Activated naive CD8-positive, alpha-beta T cell treated with anti-CD3 and anti-CD28 coated beads, Interleukin-2, amount 50 U/mL, for 24 hours (primary cell): ENCODE measurements around the gene ATP5PB.
A peak's percentile ranks its signal among the peaks of the same experiment; 100 is the strongest.

Experiments
- ATAC-seq: fragments of 150-1000 bp; cut with Tn5 transposase; one replicate; pipeline ENCODE4 v1.10.0; 2021
- DNase-seq: peaks from one replicate; pipeline ENCODE4 v3.0.0; 2021
- H3K27ac Mint-ChIP-seq: one replicate; pipeline ENCODE4 v1.8.0; 2021; ENCODE audit warnings: mild to moderate bottlenecking, mixed read lengths
- H3K27me3 Mint-ChIP-seq: one replicate; pipeline ENCODE4 v1.8.0; 2021; ENCODE audit warnings: mixed read lengths
- H3K36me3 Mint-ChIP-seq: one replicate; pipeline ENCODE4 v1.8.0; 2021; ENCODE audit warnings: low read depth, mixed read lengths
- H3K4me1 Mint-ChIP-seq: one replicate; pipeline ENCODE4 v1.8.0; 2021; ENCODE audit warnings: mixed read lengths
- H3K4me3 Mint-ChIP-seq: one replicate; pipeline ENCODE4 v1.8.0; 2021; ENCODE audit warnings: mild to moderate bottlenecking, moderate library complexity, mixed read lengths
- H3K9me3 Mint-ChIP-seq: one replicate; pipeline ENCODE4 v1.8.0; 2021; ENCODE audit warnings: mixed read lengths

The ATP5PB gene

GRCh38 chr1:111476214-111476613 is 26.9 kb downstream of the ATP5PB start:
- DNase-seq (no peak), ATAC-seq (no peak)
- peaks cover 14% of the 10 kb centered on the region for H3K36me3 Mint-ChIP-seq
- H3K27me3 Mint-ChIP-seq = no peaks in the 10 kb centered on the region
- H3K9me3 Mint-ChIP-seq = peaks cover 3% of the 10 kb centered on the region
- H3K4me1 Mint-ChIP-seq = peaks cover 63% of the 10 kb centered on the region
- H3K4me3 Mint-ChIP-seq = peak overlapping the region; percentile 77
- peak overlapping the region; percentile 67 for H3K27ac Mint-ChIP-seq

- no peaks in the 10 kb centered on the region for H3K27me3 Mint-ChIP-seq
- ATAC-seq (peak; percentile 72), DNase-seq (peak; percentile 34)
- H3K4me3 Mint-ChIP-seq = peak overlapping the region; percentile 51
- H3K36me3 Mint-ChIP-seq = peaks cover 14% of the 10 kb centered on the region
- peaks cover 3% of the 10 kb centered on the region for H3K9me3 Mint-ChIP-seq
- H3K4me1 Mint-ChIP-seq = peaks cover 68% of the 10 kb centered on the region
- peak overlapping the region; percentile 67 for H3K27ac Mint-ChIP-seq
These were observed 27.6 kb downstream of the ATP5PB start for GRCh38 chr1:111476761-111477309.

DNA sequence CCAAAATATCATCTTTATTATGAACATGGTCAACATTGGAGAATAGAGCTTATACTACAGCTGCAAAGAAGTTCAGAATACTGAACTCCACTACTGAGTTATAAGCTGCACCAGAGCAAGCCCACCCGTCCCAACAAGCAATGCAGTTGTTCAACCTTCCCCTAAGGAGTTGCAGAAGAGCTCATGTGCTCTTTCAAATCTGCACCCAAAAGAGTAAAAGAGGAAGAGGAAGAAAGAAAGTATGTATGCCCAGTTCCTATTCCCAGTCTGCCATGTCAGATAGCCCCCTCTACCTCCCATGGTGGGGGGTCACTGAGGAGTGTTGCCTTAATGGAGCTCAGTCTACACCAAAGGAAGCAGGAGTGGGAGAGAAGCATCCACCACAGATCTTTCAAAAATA is 31.4 kb downstream of the ATP5PB start:
- Mint-ChIP-seq H3K36me3 (peaks cover 9% of the 10 kb centered on the region), H3K9me3 (peaks cover 3% of the 10 kb centered on the region), H3K4me3 (no peak overlapping the region), H3K4me1 (peaks cover 40% of the 10 kb centered on the region), H3K27ac (no peak overlapping the region), H3K27me3 (no peaks in the 10 kb centered on the region)
- DNase-seq (no peak), ATAC-seq (no peak)

DNA sequence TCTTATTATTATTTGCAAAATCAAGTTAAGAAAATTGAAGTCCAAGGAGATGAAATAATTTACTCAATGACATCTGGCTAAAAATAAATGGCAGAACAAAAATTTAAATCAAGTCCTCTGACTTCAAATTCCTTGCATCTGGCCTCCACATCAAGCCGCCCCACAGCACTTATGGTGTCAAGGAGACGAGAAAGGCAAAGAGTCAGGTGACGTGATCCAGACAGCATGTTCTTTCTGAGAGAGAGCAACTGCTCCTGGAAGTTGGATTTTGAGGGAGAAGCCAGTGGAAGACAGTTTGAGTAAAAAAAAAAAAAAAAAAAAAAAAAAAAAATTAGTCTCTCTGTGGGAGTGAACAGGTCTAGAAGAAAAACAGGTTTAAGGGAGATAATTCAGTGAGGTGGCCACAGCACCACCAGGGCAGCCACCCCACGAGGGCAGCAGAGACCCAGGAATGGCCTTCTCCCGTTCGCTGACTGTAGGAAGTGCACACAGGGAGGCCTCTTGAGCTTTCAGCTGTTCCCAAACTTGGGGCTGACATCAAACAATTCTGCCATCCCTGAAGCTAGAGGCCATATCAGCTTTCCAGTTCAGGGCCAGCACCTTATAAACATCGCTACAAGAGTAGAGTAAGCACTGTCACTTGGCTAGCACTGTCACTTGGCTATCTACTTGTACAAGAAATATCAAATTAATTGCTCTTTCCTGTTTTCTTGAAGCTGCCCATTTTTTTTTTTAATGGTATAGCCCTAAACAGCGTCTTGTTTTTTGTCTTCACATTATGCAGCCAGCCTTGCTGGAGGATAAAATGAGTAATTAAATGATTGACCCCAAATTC is 32.3 kb downstream of the ATP5PB start:
- Mint-ChIP-seq H3K4me3 (no peak overlapping the region), H3K27ac (no peak overlapping the region), H3K4me1 (peaks cover 31% of the 10 kb centered on the region), H3K27me3 (no peaks in the 10 kb centered on the region), H3K9me3 (peaks cover 3% of the 10 kb centered on the region), H3K36me3 (peaks cover 9% of the 10 kb centered on the region)
- ATAC-seq = peak; percentile 66
- peak; percentile 65 for DNase-seq

DNA sequence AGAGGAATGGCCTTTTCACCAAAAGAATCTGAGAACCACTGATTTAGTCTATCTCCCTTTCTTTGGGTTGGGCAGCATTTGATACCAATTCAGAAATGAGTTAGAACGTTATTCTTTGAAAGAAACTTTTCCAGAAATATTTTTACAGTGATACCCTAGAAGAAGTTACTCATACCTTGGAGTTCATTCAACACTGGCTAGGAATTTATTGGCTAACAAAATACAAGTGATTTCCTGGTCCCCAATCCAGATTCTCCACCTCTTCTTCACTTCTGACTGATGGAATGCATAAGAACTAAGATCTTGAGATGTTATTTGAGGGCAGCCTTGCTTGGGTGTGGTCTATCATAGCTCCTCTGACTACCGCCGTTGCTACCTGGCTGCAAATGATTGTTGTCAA is 33.9 kb downstream of the ATP5PB start:
- H3K27me3 Mint-ChIP-seq = no peaks in the 10 kb centered on the region
- H3K4me1 Mint-ChIP-seq = peaks cover 15% of the 10 kb centered on the region
- no peaks in the 10 kb centered on the region for H3K9me3 Mint-ChIP-seq
- ATAC-seq = no peak
- H3K4me3 Mint-ChIP-seq = no peak overlapping the region
- DNase-seq = no peak
- H3K36me3 Mint-ChIP-seq = peaks cover under 1% of the 10 kb centered on the region
- H3K27ac Mint-ChIP-seq = no peak overlapping the region

DNA sequence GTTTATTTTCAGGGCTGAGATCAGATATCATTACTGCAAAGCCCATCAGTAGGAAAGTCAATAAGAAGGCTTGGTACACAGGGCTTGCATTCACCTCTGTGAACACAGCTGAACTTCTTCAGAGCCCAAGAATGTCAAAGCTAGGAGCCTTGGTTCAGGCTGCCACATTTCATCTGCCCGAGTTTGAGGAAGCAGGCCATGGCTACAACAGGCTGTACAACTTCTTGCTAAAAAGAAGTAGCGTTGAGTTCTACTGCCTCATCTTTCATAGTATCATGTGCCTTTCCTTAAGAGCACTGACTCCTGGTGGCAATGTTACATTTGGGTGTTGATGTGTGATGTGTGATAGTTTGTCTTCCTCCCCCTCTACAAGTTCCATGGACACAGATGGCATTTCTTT is 34.6 kb downstream of the ATP5PB start:
- Mint-ChIP-seq H3K4me3 (no peak overlapping the region), H3K27ac (no peak overlapping the region), H3K27me3 (no peaks in the 10 kb centered on the region), H3K9me3 (no peaks in the 10 kb centered on the region), H3K36me3 (no peaks in the 10 kb centered on the region), H3K4me1 (peaks cover 11% of the 10 kb centered on the region)
- DNase-seq = no peak
- ATAC-seq = no peak

- H3K27ac Mint-ChIP-seq = no peak overlapping the region
- no peaks in the 10 kb centered on the region for H3K36me3 Mint-ChIP-seq
- H3K9me3 Mint-ChIP-seq = no peaks in the 10 kb centered on the region
- peaks cover 10% of the 10 kb centered on the region for H3K4me1 Mint-ChIP-seq
- no peak for DNase-seq
- H3K4me3 Mint-ChIP-seq = no peak overlapping the region
- H3K27me3 Mint-ChIP-seq = no peaks in the 10 kb centered on the region
- no peak for ATAC-seq
These were observed 35.2 kb downstream of the ATP5PB start for GRCh38 chr1:111484391-111485026.

DNA sequence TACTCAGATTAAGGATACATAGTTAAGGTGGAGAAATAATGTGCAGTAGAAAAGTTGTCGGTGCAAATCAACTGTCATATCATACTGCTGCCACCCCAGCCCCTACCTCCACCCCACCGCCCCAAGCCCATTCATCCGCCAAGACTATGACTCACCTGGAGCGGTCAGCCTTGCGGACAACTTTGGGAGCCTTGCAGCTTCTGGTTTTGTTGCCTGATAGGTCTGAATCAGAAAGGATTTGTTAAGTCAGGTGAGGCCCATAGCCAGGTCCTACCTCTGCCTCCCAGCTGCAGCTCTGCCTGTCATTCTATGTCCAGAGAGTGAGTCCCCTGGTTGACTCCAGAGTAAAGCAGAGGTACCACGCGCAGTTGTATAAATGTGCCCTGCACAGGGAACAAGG is 37.2 kb downstream of the ATP5PB start:
- Mint-ChIP-seq H3K4me1 (peaks cover 7% of the 10 kb centered on the region), H3K36me3 (no peaks in the 10 kb centered on the region), H3K27me3 (no peaks in the 10 kb centered on the region), H3K4me3 (no peak overlapping the region), H3K27ac (no peak overlapping the region), H3K9me3 (no peaks in the 10 kb centered on the region)
- ATAC-seq = no peak
- no peak for DNase-seq

GRCh38 chr1:111487133-111487532 is 37.9 kb downstream of the ATP5PB start:
- Mint-ChIP-seq H3K4me1 (peaks cover 9% of the 10 kb centered on the region), H3K36me3 (no peaks in the 10 kb centered on the region), H3K4me3 (no peak overlapping the region), H3K27ac (no peak overlapping the region), H3K9me3 (no peaks in the 10 kb centered on the region), H3K27me3 (no peaks in the 10 kb centered on the region)
- no peak for DNase-seq
- no peak for ATAC-seq

- Mint-ChIP-seq H3K36me3 (no peaks in the 10 kb centered on the region), H3K27ac (no peak overlapping the region), H3K4me3 (no peak overlapping the region), H3K27me3 (no peaks in the 10 kb centered on the region), H3K4me1 (peaks cover 11% of the 10 kb centered on the region), H3K9me3 (no peaks in the 10 kb centered on the region)
- no peak for ATAC-seq
- DNase-seq = no peak
These were observed 39.4 kb downstream of the ATP5PB start for GRCh38 chr1:111488669-111489068.

DNA sequence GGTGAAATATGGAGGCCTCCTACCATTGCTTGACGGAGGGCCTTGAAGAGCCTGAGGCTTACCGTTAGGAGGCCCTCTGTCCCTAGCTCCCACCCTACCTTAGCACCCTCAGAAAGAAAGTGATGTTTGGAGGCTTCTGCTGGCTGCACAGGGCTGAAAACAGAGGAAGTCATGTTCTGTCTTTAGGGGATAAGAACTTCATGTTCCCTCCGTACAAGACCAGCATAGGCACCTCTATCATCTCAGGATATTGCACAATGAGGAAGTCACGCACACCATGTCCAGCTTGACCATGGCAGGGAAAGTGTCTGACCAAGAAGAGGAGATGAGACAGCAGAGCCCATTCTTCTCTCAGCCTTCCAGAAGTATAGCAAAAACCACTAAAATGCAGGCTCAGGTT is 40.3 kb downstream of the ATP5PB start:
- Mint-ChIP-seq H3K27me3 (no peaks in the 10 kb centered on the region), H3K4me3 (no peak overlapping the region), H3K27ac (no peak overlapping the region), H3K9me3 (no peaks in the 10 kb centered on the region), H3K36me3 (no peaks in the 10 kb centered on the region), H3K4me1 (peaks cover 9% of the 10 kb centered on the region)
- ATAC-seq = no peak
- DNase-seq = no peak

GRCh38 chr1:111490220-111490619 is 41.0 kb downstream of the ATP5PB start:
- no peak overlapping the region for H3K4me3 Mint-ChIP-seq
- H3K9me3 Mint-ChIP-seq = no peaks in the 10 kb centered on the region
- no peaks in the 10 kb centered on the region for H3K27me3 Mint-ChIP-seq
- H3K36me3 Mint-ChIP-seq = no peaks in the 10 kb centered on the region
- no peak for ATAC-seq
- H3K4me1 Mint-ChIP-seq = peaks cover 9% of the 10 kb centered on the region
- no peak for DNase-seq
- H3K27ac Mint-ChIP-seq = no peak overlapping the region

DNA sequence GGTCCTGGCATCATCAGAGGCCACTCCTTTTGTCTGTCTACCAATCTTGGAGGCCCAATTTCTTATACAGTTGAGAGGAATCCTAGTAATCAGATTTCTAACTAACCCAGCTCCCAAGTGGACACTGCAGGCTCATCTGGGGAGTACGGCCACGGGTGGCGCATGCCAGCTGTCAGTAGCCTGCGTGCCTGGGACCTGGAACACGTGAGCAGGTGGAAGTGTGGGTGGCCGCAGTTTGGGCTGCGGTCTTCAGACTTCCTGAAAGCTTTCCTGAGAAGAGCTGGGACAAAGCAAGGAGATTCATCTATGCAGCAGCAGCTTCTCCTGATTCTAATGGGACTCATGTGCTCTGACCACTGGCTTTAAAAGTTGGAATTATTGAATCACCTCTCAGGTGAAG is 41.8 kb downstream of the ATP5PB start:
- Mint-ChIP-seq H3K27ac (no peak overlapping the region), H3K36me3 (peaks cover 3% of the 10 kb centered on the region), H3K4me1 (peaks cover 13% of the 10 kb centered on the region), H3K4me3 (no peak overlapping the region), H3K9me3 (peaks cover 4% of the 10 kb centered on the region), H3K27me3 (no peaks in the 10 kb centered on the region)
- DNase-seq = no peak
- ATAC-seq = no peak

GRCh38 chr1:111496398-111496797 is 47.1 kb downstream of the ATP5PB start:
- Mint-ChIP-seq H3K27ac (peak overlapping the region; percentile 65), H3K9me3 (peaks cover 20% of the 10 kb centered on the region), H3K27me3 (no peaks in the 10 kb centered on the region), H3K4me3 (peak overlapping the region; percentile 22), H3K4me1 (peaks cover 36% of the 10 kb centered on the region), H3K36me3 (peaks cover 5% of the 10 kb centered on the region)
- peak; percentile 77 for ATAC-seq
- no peak for DNase-seq

DNA sequence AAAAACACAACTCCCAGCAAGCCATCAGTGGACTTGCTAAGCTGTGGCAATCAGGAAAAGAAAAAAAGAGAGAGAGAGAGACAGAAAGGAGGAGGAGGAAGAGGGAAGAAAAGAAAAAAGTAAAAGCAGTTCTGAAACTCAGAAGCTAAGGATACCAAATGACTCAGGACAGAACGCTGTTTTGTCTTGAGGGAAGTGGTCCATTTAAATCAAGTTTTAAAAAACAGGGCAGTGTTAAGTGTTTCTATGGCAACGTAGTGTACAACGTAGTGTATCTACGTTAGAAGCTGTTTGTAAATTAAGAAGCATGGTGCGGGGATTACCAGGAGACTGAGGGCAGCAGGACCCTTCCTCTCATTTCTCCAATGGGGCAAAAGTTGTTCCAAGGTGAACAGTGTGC is 48.3 kb downstream of the ATP5PB start:
- DNase-seq = no peak
- H3K36me3 Mint-ChIP-seq = peaks cover 5% of the 10 kb centered on the region
- no peak for ATAC-seq
- peaks cover 20% of the 10 kb centered on the region for H3K9me3 Mint-ChIP-seq
- H3K27me3 Mint-ChIP-seq = no peaks in the 10 kb centered on the region
- H3K4me1 Mint-ChIP-seq = peaks cover 28% of the 10 kb centered on the region
- H3K27ac Mint-ChIP-seq = peak overlapping the region; percentile 65
- peak overlapping the region; percentile 30 for H3K4me3 Mint-ChIP-seq
